Renal pelvis (tissue), 4 donors: ENCODE data around the gene FLT1. TPM values are rescaled to one million over a fixed set of nuclear protein-coding genes. Genes with fewer than 3 reads are reported as not detected.

Experiments
- DNase-seq: peaks from one replicate; pipeline ENCODE4 v3.0.0-alpha.2; 2013
- polyA plus RNA-seq, 3 donors: library from polyadenylated mRNA; unstranded; fragments of 120-200 nt; gene quantifications; one replicate each; pipeline ENCODE4 v1.2.1, GENCODE V29; 2013; ENCODE audit not compliant: insufficient read length in 3 of 3

The FLT1 gene
- polyA plus RNA-seq, 3 donors: 34.4 to 37.2 (median 35.1) TPM

DNA sequence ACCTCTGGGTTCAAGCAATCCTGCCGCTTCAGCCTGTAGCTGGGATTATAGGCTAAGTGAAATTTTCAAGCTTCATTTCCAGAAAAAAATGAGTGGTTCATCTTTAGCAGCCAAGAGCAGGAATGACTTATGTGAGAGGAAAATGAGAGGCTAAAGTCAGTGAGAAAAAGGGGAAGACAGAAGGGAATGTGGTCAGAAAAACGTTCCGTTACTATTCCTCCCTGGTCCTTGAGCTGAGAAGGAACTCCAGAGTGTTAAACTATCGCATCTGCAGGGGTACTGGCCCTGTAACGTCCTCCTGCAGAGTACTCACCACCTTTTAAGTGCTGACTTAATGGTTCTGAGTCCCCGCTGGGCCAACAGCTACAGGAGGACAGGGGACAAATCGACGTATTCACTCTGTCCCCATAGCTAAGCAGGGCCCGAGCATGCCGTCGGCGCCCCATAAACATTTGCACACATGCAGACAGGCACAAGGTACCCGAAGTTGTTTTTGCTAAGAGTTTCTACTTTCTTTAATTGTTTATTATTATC lies 88.1 kb downstream of the FLT1 start:
- no peak for DNase-seq

DNA sequence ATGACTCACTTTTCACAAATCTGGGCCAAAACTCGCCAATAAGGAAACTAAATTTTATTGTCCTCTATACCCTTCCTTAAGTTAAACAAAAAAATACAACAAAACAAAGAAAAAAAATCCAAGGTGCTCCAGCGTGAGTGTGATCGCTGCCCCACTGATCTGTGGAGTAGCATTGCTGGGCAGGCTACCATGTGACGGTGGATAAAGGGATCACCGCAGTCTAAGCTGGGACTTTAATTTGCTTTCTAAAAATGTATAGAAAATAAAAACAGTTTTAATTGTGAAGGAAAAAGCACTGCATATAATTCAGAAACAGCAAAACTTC lies 92.9 kb downstream of the FLT1 start:
- DNase-seq: no peak

DNA sequence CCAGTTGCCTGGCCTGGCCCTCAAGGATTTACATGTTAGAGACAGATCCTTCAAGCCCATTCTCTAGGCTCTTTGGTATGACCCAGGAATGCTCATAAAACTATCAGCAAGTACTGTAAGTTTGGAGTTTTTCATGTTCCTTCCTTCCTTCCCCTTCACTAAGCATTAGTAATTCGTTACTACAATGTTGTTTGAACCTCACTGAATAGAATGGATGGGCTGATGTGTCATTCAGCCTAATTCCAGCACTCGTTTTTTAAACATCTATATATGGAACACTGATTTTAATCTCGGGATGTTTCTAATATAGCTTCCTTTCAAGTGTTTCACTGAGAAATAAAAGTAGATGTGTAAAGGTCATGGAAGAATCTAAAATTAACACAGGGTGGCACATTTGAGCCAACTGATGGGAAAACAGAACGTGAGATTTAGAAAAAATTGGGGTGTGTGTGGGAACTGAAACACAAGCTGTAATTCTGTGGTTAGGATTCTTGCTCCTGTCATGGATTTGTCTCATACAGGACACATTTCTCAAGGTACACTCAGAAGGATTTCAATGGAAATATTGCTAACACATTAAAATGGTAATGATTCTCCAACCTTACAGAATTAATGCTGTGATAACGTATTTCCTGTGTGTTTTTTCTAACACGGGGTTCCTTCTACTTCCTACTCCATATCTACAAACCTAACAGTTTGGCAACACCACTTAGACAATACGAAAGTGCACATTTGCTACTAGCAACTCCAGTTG lies 93.4 kb downstream of the FLT1 start:
- DNase-seq: no peak

DNA sequence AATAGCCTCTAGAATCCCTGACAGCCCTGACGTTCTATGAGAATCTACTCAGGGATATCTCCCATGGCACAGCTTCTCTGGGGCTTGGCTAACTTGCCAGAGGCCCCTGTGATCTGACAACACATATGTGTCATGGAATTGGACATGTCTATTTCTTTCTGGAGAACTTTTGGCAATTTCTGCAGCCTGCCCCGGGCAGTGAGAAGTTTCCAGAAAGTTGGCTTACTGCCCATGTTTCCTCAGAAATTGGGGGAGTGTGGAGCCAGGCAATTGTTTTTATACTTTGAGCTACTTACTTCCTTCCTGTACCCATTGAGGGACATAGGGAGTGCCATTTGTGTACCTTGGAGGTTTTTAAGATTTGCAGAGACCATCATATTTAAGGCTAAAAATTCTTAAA lies 98.9 kb downstream of the FLT1 start:
- DNase-seq: no peak

DNA sequence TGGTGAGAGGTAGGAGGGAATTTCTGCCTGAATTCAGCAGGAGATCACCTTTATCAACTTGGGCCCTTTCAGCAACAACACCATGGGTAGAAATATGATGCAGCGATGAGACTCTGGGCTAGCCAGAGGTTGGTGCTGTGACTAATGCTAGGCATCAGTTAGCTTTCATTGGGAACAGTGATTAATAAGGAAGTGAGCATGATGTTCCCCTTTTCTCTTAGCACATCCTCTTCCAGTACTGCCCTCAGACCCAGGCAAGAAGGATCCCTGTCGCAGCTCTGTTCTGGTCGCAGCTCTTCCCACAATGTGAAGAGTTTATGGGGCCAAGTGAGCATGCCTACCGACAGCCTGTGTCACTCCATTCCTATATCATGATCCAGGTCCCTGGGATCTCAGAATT lies 100.5 kb downstream of the FLT1 start:
- DNase-seq: no peak

DNA sequence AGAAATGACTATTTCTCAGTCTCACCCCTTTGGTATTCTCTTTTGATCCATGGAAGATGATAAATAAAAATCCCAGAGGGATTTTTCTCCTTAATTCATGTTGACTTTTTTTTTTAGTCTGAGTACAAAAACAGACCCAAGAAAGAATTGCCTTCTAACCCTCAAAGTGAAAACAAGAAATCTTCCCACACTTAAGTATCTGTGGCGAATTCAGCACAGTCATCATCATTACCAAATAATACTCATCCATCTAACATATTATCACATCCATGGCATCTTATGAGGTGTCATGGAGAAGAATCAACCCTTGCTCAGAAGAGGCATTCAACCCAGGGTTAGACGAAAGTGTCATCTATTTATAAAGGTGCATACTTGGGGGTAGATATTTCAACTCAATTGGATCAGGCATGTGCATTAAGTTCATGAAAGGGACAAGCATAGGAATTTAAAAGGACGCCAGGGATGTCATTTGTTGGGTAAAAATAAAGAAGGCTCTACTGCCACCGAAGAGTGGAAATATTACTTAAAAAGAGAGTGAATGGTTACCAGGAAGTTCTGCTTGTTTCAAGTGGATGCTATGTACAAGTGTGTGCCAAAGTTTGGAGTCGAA lies 101.9 kb downstream of the FLT1 start:
- DNase-seq: no peak

DNA sequence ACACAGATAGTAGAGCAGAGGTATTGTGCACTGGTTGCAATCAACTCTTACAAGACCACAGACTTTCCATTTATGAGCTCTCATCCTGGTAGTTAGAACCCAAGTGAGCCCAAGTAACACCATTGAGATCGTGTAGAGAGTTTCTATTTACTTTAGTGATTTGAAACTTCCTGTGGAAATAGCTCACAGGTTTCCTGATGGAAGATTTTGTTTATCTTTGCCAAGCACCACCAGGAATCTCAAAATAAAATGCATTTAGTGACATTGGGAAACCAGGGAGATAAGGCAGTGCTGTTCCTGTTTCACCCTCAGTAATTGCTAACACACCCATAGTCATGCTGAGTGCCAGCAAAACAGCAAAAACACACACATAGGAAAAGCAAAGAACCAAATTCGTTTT lies 102.5 kb downstream of the FLT1 start:
- DNase-seq: no peak

DNA sequence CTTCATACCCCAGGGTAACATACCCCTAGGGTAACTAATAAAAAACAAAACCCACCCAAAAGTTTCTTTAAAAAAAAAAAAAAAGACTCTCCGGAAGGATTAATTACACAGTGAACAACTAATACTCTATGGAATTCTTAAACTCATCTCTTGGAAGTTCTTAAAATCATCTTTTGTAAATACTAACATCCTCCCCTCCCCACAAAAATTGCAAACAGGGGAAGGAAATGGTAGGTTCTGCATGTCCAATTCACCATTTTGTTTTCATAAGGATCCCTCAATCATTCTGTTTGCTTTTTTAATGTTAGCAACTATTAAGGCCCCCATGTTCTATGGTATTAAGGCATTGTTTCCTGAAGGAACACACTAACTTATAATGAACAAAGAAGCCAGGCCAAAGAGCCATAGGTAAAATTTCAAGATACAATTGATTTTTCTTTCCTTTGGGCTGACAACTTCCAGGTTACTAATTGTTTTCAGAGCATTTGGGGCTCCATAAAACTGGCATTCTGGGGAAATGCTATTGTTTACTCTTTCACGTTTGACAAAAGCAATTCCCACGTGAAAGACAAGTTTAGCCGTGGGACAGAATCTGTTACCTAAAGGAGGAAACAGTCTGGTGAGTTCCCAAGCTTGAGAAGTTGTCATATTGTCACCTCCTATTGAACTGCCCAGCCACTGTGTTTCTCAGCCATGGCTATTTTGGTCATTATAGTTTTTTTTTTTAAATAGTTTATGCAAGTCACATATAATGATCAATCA lies 107.0 kb downstream of the FLT1 start:
- DNase-seq: no peak

DNA sequence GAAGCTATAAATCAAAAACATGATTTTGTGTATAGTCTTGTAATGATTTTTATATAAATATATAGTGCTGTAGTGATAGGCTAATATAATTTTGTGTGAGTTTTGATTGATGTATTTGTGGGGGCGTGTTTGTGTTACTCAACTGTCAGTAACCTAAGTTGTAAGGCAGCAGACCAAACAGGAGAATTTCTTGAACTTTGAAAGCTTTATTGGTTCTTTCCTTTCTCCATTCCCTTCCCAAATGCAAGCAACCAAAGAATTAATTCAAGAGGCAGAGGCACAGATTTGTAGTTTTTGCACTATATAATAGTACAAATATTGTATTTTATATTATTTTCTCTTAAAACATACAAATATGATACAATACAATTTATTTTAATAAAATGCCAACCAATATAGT lies 109.6 kb downstream of the FLT1 start:
- no peak for DNase-seq

DNA sequence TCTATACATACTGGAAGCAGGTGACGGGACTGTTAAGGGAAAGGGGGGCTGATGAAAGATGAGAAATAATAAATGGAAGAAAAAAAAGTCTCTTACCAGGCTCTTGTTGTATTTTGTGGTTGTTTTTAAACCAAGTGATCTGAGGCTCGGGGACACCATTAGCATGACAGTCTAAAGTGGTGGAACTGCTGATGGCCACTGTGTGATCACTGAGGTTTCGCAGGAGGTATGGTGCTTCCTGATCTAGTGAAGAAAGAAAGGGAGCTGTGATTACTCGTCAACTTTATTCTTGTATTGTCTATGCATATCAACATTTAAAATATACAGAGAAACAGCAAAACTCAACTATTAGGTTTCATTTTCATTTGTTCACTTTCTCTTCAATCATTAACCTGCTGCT lies 110.1 kb downstream of the FLT1 start:
- no peak for DNase-seq

DNA sequence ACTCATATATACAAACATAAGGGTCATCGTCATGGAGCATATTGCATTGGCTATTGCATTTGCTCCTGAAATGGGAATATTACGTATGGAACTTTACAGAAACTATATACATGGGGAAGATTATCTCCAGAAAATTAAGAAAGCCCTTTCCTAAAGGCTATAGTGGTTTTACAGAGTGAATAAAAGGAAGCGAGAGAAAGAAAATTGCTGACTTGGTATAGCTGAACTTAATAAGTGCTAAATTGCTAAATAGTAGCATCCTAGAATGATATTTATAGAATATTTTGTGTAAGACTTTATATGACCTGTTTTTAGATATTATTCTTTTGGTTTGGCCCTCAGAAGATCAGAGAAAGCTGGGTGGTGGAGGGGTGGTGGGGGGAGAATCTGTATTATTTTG lies 114.6 kb downstream of the FLT1 start:
- no peak for DNase-seq

DNA sequence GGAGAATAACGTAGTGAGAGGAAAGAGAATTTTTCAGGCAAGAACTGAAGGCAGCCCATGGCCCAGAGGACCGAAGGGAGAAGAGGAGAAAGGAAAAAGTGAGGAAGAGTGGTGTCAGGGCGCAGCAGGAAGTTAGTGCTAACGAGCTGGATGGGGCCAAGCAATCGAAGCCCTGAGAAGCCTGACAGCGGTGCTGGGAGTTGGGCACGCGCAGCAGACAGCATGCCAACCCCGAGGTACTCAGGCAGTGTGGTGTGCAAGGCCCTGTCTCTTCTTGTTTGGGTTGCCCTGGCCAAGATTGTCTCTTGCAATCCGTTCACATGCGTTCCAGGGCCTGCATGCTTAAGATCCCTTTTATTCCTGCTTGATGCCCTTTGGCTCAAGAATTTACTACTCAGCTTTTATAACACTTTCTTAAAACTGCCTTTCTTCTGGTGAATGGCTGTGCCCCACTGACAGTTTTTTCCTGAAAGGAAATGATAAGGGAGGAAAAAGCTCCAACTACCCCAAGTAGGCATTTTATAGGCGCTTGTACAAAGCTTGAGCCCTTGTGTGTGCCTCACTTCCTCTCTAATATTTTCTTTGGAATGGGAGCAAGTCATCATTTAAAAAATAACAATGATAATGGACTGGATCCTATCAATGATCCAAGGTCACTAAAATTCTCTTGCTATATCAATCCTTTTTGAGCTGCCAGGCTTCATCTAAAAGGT lies 115.4 kb downstream of the FLT1 start:
- DNase-seq: no peak

DNA sequence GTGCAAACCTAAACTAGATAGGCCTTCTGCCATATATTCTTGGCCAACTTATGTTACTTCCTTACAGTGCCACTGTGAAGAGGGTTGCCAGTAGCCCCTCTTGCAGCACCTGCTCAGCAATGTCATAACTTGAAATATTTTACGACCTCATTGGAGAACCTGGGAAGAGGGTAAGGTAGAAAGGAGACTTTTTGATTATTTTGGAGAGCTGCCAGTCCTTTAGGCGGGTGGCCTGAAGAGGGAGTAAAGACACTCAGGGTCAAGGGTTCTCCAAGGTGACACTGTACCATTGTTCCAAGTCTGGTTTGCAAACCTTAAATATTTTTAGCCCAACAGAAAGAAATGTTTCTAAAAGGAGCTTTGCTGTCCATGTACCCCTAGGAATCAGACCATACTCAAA lies 118.3 kb downstream of the FLT1 start:
- no peak for DNase-seq

DNA sequence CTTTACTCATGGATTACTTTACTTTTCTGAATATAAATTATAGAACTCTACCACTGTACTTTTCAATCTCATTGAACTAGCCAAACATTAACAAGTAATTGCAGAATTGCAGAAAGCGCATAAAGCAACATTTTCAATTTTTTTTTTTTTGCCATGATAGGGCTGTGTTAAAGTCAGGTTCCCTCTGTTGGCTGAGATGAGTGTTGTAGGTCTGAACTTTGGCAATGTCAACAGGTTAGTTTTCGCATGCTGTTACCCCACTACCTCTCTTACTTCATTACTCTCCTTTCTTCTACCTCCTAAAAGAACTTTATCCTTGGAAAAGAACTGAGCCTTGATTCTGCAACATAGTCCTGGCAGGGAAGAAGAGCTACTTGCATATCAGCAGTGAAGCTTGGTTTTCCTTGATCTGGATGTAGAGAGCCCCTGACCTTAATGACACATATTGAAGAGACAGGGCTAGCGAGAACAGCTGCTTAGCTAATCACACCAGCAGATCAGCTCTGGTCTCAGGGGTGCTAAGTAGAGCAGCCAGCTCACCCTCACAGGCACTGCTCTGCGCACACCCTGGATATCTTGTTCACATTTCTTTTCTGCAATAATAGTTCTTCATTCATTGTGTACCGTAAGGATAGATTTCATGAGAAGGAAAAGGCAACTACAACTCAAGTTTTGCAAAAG lies 119.5 kb downstream of the FLT1 start:
- no peak for DNase-seq

DNA sequence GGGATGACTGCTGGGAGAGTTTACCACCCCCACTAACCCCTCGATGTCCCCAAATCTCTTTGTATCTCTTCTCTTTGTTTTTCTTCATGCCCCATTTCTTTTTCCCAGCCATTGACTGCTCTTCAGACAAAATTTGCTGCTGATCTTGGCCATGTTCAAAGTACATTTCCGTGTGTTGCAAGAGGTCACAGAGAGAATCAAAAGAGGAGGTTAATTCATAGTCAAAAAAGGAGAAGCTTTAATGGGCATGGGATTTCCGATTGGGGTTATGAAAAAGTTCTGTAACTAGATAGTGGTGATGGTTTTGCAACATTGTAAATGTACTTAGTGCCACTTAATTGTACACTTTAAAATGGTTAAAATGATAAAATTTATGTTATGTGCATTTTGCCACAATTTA lies 121.1 kb downstream of the FLT1 start:
- DNase-seq: no peak

DNA sequence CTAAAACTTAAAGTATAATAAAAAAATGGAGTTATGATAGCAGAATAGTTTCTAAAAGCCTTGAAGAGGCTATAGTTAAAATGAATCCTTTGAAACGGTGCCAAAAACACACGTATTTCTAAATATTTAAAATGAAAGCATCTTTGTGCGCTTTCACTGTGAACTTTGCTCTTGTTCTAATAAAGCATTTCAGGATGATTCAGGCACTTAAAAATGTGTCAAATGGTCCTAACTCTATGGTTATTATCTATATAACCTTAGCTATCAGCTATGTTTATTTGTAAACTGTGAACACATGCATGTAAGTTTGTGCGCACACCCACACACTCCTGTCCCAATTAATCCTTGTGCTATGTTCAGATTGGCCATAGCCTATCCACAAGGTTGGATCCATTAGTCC lies 124.5 kb downstream of the FLT1 start:
- no peak for DNase-seq

DNA sequence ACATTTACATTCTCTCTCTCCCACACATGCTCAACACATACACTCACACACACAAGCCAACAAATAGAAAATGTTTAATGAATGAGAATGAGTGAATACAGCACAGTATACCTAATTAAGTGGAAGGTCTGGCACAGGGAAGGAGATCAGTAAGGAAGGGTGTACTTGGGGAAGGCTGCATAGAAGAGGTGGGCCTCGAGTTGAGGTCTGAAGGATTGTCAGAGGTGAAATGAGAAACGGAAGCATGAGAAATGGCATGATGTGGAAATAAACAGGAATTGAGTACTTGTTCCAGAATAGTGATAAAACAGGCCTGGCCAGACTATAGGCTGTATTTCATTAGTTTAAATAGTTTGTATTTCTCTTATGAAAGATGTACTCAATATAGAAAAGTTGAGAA lies 136.2 kb downstream of the FLT1 start:
- DNase-seq: no peak

DNA sequence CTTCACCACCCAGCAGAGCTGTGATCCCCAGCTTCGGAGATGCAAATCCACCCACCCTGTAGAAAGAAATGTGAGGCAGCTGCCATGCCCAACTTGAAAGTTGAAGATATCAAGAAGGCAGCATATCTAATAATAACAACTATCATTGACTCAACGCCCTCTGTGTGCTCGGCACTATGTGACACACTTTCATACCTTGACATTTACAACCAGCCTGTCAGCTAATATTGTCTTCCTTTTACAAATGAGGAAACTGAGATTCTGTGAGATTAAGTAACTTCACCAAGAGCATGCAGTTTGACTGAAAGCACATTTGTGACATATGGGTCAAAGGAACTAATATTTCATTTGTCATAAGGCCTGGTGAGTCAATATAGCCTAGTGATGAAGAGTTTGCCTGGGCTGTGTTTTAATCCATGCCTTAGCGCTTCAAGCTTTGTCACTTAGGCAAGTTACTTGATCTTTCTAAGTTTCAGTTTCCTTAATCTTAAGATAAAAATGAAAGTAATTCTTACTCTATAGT lies 137.0 kb downstream of the FLT1 start:
- DNase-seq: no peak

DNA sequence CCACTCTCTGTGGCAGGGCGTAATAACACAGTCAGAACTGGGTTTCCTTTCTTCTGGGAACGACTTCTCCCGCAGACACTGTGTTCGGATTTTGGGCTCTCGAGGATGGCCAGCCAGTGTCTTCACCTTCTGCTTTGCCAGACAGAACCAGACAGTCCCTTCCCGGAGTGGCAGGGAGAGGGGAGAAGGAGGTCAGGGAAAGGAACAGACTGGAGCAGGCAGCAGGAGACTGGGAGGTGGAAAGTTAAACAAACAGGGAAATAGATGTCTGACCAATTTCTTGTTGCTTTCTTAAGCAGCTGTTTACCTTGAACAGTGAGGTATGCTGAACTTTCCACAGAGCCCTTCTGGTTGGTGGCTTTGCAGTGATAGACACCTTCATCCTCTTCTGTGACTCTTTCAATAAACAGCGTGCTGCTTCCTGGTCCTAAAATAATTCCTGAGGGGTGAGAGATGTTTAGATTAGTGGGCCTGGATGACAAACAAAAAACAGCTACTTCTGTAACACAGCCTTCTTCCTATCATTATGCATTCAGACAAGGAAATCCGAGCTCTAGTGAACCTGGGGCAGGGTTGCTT lies 137.6 kb downstream of the FLT1 start:
- DNase-seq: no peak

DNA sequence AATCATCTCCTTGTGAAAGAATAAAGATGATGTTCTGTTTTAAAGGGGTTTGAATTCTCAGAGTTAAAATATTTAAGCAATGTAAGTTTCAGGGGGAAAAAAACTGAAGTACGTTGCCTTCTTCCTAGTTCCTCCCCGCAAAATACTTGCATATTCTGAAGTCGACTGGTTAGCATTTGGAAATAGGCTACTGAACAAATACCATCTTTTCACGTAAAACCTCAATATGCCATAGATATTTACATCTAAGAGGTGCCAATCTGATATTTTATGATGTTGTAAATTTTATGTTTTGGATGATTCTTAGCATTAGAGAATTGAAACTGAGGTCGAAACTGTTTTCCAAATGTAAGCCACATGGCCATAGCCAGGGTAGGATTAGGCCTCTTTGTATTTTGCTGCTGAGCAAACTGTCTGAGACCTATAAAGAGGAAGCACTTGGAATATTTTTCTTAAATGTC lies 138.3 kb downstream of the FLT1 start:
- DNase-seq: no peak

DNA sequence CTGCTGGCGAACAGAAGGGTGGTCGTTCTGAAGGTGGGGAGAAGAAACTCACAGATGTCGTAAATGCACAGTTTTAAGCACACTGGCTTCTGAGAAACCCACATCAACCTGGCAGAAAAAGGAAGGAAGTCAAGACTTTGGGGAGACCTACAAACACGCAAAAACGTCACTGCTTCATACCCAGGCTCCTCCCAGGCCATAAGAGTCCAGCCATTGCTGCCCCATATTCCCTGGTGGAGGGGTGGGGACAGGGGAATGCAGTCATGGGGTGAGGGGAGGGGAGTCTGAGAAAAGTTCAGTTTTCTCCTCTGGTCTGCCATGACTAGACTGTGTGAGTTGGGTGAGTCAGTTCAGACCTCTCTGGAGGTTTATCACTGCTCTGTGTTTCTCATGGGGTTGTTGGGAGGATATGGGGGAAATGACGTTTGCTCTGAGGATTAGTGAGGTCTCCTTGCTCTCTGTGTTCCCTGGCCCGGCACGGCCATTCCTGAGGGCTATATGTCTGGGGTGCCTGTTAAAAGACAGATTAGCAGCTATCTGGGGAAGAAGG lies 139.0 kb downstream of the FLT1 start:
- no peak for DNase-seq
